Measurements from ENCODE around the gene RAP2B.

The RAP2B gene

GRCh38 chr3:153215497-153215896 is 53.5 kb downstream of the RAP2B start:
- no peak overlapping the region for H3K9ac ChIP-seq (ENCODE audit: low read depth, low read length)
- H3K36me3 ChIP-seq (ENCODE audit: insufficient read depth, low read depth, low read length) = no peaks in the 10 kb centered on the region
- H3K4me3 ChIP-seq (ENCODE audit: low read length) = no peak overlapping the region
- peaks cover 11% of the 10 kb centered on the region for H3K4me1 ChIP-seq (ENCODE audit: insufficient read depth, low read length)
- no peak overlapping the region for H3K27ac ChIP-seq (ENCODE audit: low read length)
- no peaks in the 10 kb centered on the region for H3K27me3 ChIP-seq (ENCODE audit: insufficient read depth, low read length)
- H3K9me3 ChIP-seq (ENCODE audit: insufficient read depth, low read depth, low read length) = no peaks in the 10 kb centered on the region

- peaks cover 7% of the 10 kb centered on the region; the same call in 1 of the 2 replicates for H3K4me1 ChIP-seq (ENCODE audit: insufficient read depth, low read length)
- no peaks in the 10 kb centered on the region for H3K9me3 ChIP-seq (ENCODE audit: insufficient read depth, low read depth, low read length)
- H3K27me3 ChIP-seq (ENCODE audit: insufficient read depth, low read length) = no peaks in the 10 kb centered on the region
Measured at GRCh38 chr3:153215966-153216365, 53.9 kb downstream of the RAP2B start.

GRCh38 chr3:153216928-153217327 is 54.9 kb downstream of the RAP2B start:
- Histone ChIP-seq H3K4me3 (ENCODE audit: low read length) (no peak overlapping the region), H3K9me3 (ENCODE audit: insufficient read depth, low read depth, low read length) (no peaks in the 10 kb centered on the region), H3K27me3 (ENCODE audit: insufficient read depth, low read length) (no peaks in the 10 kb centered on the region), H3K36me3 (ENCODE audit: insufficient read depth, low read depth, low read length) (no peaks in the 10 kb centered on the region), H3K4me1 (ENCODE audit: insufficient read depth, low read length) (peaks cover 9% of the 10 kb centered on the region), H3K9ac (ENCODE audit: low read depth, low read length) (no peak overlapping the region), H3K27ac (ENCODE audit: low read length) (no peak overlapping the region)

More at GRCh38 chr3:153215966-153216365, 53.9 kb downstream of the RAP2B start:
- H3K36me3 ChIP-seq (ENCODE audit: insufficient read depth, low read depth, low read length) = no peaks in the 10 kb centered on the region
- no peak overlapping the region for H3K4me3 ChIP-seq (ENCODE audit: low read length)
- H3K9ac ChIP-seq (ENCODE audit: low read depth, low read length) = no peak overlapping the region
- H3K27ac ChIP-seq (ENCODE audit: low read length) = no peak overlapping the region

- no peaks in the 10 kb centered on the region for H3K36me3 ChIP-seq (ENCODE audit: insufficient read depth, low read depth, low read length)
- H3K27me3 ChIP-seq (ENCODE audit: insufficient read depth, low read length) = no peaks in the 10 kb centered on the region
- no peaks in the 10 kb centered on the region for H3K9me3 ChIP-seq (ENCODE audit: insufficient read depth, low read depth, low read length)
- H3K4me1 ChIP-seq (ENCODE audit: insufficient read depth, low read length) = peaks cover 9% of the 10 kb centered on the region
- no peak overlapping the region for H3K9ac ChIP-seq (ENCODE audit: low read depth, low read length)
- no peak overlapping the region for H3K27ac ChIP-seq (ENCODE audit: low read length)
- no peak overlapping the region for H3K4me3 ChIP-seq (ENCODE audit: low read length)
Measured at GRCh38 chr3:153219146-153219545, 57.1 kb downstream of the RAP2B start.

Measured in iPS-20b (cell line).